Mammary epithelial cell (primary cell): ENCODE results near the gene MYBPC3.

Experiments
- CTCF ChIP-seq, 2 donors: IDR thresholded peaks in 1 of 2; conservative IDR thresholded peaks in 1 of 2; 2 replicates each; pipeline ENCODE4 v1.5.1; 2011 to 2012; ENCODE audit warnings: inconsistent platforms in 2 of 2, low read length in 2 of 2, mild to moderate bottlenecking in 2 of 2, control low read depth in 1 of 2, low read depth in 1 of 2; ENCODE audit not compliant: insufficient read depth in 1 of 2; ENCODE audit errors: extremely low read depth in 1 of 2
- EZH2 ChIP-seq: IDR thresholded peaks from 2 replicates; pipeline ENCODE4 v1.6.1; 2012; ENCODE audit warnings: low read length, inconsistent platforms, borderline replicate concordance

GRCh38 chr11:47342854-47343253 lies 9.6 kb downstream of the MYBPC3 start:
- TF ChIP-seq CTCF (conservative IDR thresholded peaks at IDR 0.05 in 1 of 2, IDR thresholded peaks at IDR 0.05 in 1 of 2; ENCODE audit: extremely low read depth in 1 of 2, insufficient read depth in 1 of 2, low read depth in 1 of 2, low read length in 2 of 2) = no peak
- no peak for TF ChIP-seq EZH2
